Activated T-helper 17 cell treated with anti-CD3 and anti-CD28 coated beads, Interleukin-2, amount 50 U/mL, for 72 hours (primary cell): ENCODE measurements around the gene BRIX1. TPM values are rescaled to one million over a fixed set of nuclear protein-coding genes. Genes with fewer than 3 reads are reported as not detected.
"Not testable (repeated sequence)": the region's sequence is repeated elsewhere in the genome, so short reads cannot be mapped to it uniquely, and the experiment has no call there.

Source experiments
- ATAC-seq: fragments of 150-1000 bp; cut with Tn5 transposase; replicated peaks from 2 replicates; pipeline ENCODE4 v1.10.0; 2021; ENCODE audit warnings: mild to moderate bottlenecking, moderate library complexity
- H3K27ac Mint-ChIP-seq: one replicate; pipeline ENCODE4 v1.8.0; 2022; ENCODE audit warnings: mixed read lengths
- H3K27me3 Mint-ChIP-seq: one replicate; pipeline ENCODE4 v1.8.0; 2022; ENCODE audit warnings: mixed read lengths
- H3K36me3 Mint-ChIP-seq: one replicate; pipeline ENCODE4 v1.8.0; 2022; ENCODE audit warnings: low read depth, mild to moderate bottlenecking, mixed read lengths
- H3K4me1 Mint-ChIP-seq: one replicate; pipeline ENCODE4 v1.8.0; 2022; ENCODE audit warnings: mixed read lengths
- H3K4me3 Mint-ChIP-seq: one replicate; pipeline ENCODE4 v1.8.0; 2022; ENCODE audit warnings: mild to moderate bottlenecking, mixed read lengths
- H3K9me3 Mint-ChIP-seq: one replicate; pipeline ENCODE4 v1.8.0; 2022; ENCODE audit warnings: mixed read lengths
- total RNA-seq, 2 donors: library from RNA; stranded (reverse); gene quantifications; one replicate each; pipeline ENCODE4 v1.2.3, GENCODE V29; 2022

BRIX1 gene
- total RNA-seq, 2 donors from 2014 or later: 43.0 to 84.2 TPM

GRCh38 chr5:34967540-34967939, 52.0 kb downstream of the BRIX1 start:
- no peaks in the 10 kb centered on the region for H3K4me1 Mint-ChIP-seq
- H3K27ac Mint-ChIP-seq: no peak overlapping the region

GRCh38 chr5:34968258-34968657, 52.7 kb downstream of the BRIX1 start:
- ATAC-seq: no peak
- Mint-ChIP-seq H3K9me3 (peaks cover 4% of the 10 kb centered on the region), H3K4me3 (no peak overlapping the region), H3K27ac (no peak overlapping the region), H3K27me3 (no peaks in the 10 kb centered on the region), H3K4me1 (no peaks in the 10 kb centered on the region), H3K36me3 (peaks cover 12% of the 10 kb centered on the region)

More at GRCh38 chr5:34967540-34967939, 52.0 kb downstream of the BRIX1 start:
- H3K9me3 Mint-ChIP-seq: peaks cover 4% of the 10 kb centered on the region
- H3K36me3 Mint-ChIP-seq: peaks cover 12% of the 10 kb centered on the region
- no peaks in the 10 kb centered on the region for H3K27me3 Mint-ChIP-seq
- no peak overlapping the region for H3K4me3 Mint-ChIP-seq
- ATAC-seq: no peak

GRCh38 chr5:34970552-34970951, 55.0 kb downstream of the BRIX1 start:
- Mint-ChIP-seq H3K36me3 (peaks cover 11% of the 10 kb centered on the region), H3K27me3 (no peaks in the 10 kb centered on the region), H3K9me3 (peaks cover 4% of the 10 kb centered on the region), H3K27ac (no peak overlapping the region), H3K4me3 (no peak overlapping the region), H3K4me1 (no peaks in the 10 kb centered on the region)
- no peak for ATAC-seq

GRCh38 chr5:34971655-34972054, 56.1 kb downstream of the BRIX1 start:
- not testable (repeated sequence) for H3K27me3 Mint-ChIP-seq, H3K4me1 Mint-ChIP-seq, ATAC-seq, H3K27ac Mint-ChIP-seq, H3K4me3 Mint-ChIP-seq, H3K36me3 Mint-ChIP-seq, H3K9me3 Mint-ChIP-seq

Other genes with a start within 250 kb of the BRIX1 start
- gene TTC23L, start 76.5 kb upstream of the BRIX1 start, total RNA-seq: under 1 TPM in 1 of 2 donors, not detected in 1; 0.08 TPM
- 10 to 100 TPM; 24.2 to 38.3 TPM for gene RAD1, start 207 bp upstream of the BRIX1 start, total RNA-seq
- 10 to 100 TPM; 33.2 to 53.4 TPM for gene DNAJC21, start 13.8 kb downstream of the BRIX1 start, total RNA-seq
- gene AGXT2, start 132.2 kb downstream of the BRIX1 start, total RNA-seq: not detected